Ammon's horn (tissue), 1 donor: ENCODE measurements around the gene NID2.
A peak's percentile ranks its signal among the peaks of the same experiment; 100 is the strongest.

Source experiments
- DNase-seq: peaks from one replicate; pipeline ENCODE4 v3.0.0-alpha.2; 2016; ENCODE audit warnings: low spot score

The NID2 gene

DNA sequence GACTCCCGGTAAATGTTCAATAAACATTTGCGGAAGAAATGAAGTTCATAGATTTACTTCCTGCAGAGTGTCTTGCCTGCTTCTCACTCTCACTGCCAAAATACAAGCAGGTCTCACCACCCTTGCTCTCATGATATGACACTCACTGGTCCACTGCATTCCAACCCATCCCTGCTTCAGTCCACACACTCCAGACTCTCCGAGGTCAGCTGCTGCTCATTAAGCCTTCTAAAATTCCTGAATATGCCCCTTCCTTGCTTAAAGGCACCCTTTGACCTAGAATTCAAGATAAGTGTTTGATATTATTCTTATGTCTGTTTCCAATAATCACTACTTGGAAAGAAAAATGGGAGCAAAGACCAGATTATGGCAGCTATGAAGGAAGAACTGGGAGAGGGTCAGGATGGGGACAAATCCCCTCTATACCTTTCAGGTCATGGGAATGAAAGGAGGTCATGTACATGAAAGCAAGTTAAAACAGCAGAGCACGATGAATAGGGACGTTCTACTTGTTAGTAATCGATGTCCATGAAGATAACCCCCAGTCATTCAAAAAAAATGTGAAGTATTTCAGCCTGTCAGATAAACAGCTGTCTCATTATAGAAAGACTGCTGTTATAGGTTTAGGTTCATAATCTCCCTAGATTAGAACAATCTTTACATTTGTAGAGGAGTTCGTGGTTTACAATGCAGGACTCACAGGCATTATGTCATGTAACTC lies 10.5 kb upstream of the NID2 start:
- no peak for DNase-seq

DNA sequence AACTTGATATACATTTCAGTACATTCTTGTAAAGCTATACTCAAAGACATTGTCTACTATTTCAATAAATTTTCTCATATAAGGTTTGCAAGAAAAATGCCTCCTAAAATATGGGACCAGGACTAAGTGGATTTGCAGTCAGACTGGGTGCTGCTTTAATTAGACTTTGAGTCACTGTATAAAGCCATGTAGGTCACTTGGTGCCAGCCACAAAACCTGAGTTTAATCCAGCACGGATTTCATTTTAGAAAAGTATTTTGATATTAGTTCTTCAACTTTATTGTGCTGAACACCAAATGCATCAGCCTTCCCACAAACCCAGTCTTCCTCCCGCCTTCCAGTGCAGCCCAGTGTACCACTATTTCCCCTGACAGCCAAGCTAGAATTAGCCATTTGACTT lies 9.9 kb upstream of the NID2 start:
- DNase-seq, result no peak

GRCh38 chr14:52078095-52078531 lies 9.3 kb upstream of the NID2 start:
- no peak for DNase-seq

DNA sequence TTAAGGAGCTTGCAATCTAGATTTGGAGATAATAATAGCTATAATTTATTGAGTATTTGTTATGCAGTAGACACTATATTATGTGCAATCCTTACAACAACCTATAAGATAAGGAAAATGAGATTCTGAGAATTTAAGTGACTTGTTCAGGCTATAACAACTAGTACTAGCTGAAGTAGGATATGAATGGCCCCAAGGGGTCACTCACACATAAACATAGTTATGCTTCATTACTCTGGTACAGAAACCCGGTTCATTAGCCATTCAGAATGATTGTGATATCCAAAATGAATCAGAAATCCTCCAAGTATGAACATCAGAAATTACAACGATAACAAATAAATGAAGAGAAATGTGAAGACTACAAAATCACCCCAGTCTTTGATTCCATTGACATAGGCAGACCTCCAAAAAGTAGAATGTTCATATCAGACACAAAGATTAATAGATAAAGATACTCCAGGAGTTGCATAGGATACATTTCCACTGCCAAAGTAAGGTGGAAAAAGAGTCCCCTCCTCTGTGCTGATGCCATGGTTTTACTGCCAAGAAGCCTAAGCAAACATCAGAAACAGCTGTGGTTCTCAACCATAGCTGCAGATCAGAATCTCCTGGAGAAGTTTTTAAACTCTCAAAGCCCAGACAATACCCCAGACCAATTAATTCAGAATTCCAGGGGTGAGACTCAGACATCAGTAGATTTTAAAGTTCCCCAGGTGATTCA lies 8.6 kb upstream of the NID2 start:
- DNase-seq, result no peak

DNA sequence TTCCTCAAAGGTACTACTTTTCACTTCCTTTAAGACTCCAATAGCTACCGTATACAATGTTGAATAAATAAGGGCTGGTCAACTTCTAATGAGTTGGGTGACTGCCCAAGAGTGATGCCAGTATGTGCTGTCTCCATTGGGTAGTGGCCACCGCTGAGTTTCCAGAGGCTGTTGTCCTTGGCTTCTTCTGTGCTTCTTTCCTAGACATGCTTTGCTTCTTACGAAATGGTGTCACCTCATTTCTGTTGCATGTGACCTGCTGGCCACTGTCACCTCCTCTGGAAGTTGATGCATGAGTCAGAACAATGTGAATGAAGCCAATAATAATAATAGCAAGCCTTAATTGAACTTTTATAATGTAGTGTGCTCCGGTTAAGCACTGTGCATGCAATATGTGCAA lies 7.5 kb upstream of the NID2 start:
- no peak for DNase-seq

DNA sequence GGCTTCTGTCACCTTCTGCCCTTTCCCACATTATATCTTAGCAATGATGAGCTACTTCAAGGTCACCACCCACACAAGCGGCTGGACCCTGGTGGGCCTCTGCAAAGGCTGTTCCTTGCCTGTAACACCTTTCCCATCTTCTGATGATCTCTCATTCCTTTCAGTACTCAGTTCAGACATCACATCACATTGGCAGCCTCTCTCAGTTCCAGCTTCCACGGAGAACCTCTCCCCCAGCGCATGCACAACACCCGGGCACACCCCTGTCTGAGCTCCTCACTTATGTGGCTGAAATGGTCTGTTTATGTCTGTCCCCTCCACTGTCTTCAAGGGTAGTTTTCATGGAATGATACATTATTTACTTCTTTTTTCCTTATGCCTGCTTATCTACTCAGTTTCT lies 6.5 kb upstream of the NID2 start:
- DNase-seq, result no peak

DNA sequence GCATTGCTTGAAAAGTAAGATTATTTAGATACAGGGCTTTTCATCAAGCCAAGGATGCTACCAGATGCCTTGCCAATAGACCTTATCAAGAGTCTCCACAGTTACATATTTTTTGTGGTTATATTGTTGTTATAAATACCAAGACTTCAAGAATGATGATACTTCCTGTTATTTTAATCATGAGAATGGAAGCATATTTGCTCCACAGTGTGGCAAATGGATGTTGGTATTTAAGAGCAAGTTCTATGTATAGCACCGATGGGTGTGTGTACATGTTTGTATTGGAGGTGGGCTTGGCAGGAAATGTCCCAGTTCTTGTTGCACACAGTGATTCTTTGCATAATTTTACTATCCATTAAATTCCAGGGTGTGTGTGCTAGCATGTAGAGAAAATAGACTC lies 4.4 kb upstream of the NID2 start:
- DNase-seq, result no peak

DNA sequence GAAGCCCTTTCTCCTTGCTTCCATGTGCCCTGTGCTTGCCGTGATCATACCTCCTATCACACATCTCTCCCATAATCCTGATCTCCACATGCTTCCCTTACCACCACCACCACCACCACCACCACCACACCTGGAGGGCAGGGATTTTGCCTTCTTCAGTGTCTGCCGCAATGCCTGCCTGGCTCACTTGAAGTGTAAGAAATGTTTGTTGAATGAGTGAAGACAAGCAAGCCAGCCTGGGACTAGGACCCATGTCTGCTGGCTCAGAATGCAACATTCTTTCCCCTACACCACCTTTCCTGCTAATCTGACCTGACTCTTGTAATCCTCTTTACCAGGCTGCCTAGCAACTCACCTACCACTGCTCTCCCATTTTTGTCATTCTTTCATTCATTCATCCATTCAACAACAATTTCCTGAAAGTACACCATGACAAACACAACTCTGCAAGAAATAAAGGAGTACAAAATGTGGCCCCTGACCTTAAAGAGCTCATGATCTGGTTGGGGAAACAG lies 3.5 kb upstream of the NID2 start:
- DNase-seq, result no peak

DNA sequence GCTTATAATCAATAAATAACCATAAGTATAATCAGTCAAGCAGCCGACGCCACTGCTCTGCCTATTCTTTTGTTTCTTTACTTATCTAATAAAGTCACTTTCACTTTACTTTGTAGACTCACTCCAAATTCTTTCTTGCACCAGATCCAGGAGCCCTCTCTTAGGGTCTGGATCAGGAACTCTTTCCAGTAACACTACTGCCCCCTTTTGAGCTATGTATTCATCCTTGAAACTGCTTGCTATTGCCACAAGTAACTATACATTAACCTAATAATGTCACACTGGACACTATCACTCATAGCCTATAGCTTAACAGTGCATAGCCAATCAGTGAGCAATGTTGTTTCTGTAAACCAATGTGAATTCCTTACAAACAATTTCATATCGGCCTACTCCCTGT lies 2.8 kb upstream of the NID2 start:
- DNase-seq, result peak; percentile 18

GRCh38 chr14:52070051-52070431 lies 1.2 kb upstream of the NID2 start:
- DNase-seq, result no peak

DNA sequence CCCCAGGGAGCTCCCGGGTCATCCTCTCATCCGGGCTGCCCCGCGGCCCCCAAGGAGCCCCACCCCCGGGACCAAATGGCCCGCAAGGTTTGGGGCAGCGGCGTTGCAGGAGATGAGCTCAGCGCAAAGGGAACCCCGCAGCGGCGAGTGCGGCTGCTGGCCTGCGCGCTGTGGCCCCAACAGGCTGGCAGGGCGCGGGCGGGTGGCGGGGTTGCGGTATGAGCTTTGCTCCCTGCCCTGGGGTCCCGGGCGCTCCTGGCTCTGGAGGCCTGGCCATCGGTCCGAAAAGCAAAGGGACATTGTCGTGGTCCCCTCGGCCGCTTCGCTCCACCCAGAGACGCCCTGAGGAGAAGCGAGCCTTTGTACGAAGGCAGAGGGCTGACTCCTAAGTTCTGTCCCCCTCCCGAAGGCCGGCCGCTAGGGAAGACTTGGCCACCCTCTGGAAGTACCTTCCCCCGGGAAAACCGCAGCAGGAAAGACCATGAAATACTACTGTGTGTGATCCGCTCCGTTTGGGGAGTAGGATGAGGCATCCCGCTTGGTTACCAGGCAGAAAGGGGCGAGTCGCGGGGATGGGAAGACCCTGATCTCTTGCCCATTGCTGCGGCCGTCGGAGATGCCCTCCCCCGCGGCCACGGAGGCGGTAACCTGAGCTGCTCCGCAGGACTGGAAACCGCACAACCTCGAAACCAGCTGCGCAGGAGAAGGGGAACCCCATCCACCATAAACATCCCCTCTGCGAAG lies 620 bp upstream of the NID2 start:
- peak; percentile 17 for DNase-seq

- DNase-seq, result no peak
These were observed 815 bp downstream of the NID2 start for GRCh38 chr14:52067873-52068614.

- DNase-seq, result no peak
These were observed 4.7 kb downstream of the NID2 start for GRCh38 chr14:52064174-52064573.

GRCh38 chr14:52063052-52063462 lies 5.8 kb downstream of the NID2 start:
- no peak for DNase-seq

DNA sequence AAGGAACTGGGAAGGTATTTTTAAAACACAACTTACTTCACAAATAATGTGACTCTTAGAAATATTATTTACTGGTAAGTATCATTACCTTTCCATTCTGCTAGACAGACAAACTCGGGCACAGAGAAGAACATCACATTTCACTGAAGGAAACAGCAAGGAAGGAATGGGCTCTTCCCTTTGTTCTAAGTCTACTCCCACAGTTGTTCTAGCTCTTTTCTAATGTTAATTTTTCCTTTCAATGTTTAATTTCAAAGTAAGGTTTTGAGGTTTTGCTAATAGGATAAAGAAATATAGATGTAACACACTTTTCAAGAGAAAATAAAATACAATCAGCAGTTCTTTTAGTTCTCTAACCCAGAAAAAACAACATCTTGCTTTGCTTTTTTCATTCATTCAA lies 7.0 kb downstream of the NID2 start:
- DNase-seq, result no peak

DNA sequence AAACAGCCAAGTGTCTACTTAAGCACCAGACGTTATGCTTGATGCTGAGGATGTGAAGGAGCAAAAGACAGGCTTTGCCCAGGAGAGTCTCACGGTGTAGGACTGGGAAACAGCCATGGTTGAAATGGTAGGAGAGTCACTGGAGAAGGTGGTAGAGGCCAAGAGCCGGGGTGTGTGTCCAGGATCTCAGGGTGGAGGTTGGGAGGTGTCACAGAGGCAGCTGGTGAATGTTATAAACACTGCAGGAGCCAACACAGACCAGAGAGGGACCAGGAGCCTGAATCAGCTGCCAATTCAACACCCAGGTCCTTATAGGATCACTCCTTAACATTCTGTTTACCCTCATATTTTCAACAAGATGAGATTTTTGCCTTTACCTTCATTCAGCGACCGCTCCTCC lies 7.5 kb downstream of the NID2 start:
- DNase-seq, result no peak

DNA sequence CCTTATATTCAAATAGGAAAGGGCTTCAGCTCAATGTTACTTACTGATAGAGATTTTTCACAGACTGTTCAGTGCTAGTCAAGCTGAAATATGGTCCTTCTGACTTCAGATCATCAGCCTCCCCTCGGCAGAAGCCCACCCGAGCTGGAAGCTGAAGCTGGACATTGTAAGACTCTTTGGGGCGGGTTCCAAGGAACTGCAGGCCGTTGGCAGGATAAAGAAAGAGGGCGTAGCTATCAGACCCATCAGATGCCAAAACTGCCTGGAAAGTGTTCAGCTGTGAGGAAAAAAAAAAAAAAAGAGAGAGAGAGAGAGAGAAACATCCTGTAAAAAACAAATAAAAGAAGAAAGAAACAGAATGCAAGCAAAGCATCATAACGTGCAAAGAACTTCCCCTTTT lies 8.8 kb downstream of the NID2 start:
- no peak for DNase-seq

DNA sequence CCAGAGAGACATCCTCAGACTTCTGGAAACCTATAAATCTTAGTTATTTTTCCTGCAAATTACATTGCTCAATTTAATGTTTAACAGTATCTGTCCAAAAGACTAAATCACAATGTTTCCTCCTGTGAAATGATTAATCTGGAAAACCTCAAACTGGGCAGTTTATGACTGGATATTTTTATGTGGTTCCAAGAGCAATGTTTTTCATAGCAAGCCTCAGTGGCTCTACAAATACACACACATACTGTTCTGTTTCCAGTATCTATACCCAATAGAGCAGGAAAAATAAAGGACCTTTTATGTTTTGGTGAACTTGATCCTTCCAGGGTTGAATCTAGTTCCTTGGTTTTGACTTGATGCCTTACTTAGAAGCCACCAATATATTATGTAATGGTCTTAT lies 9.2 kb downstream of the NID2 start:
- DNase-seq, result no peak

DNA sequence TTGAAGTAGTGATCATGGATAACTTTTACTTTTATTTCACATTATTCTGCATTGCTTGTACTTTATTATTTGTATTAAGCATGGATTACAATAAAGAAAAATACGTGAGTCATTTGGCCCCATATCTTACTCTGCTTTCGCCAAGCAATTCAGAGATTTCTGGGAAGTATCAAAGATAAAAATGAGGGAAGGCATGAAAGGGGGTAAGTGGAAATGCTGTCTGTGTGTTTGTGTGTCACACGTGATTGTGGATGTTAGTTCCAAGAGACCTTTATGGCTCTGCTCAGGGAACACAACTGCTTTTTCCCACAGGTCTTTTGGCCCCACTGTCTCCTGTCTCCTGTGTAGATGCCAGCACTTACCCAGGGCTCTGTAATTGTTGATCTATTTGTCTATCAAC lies 10.5 kb downstream of the NID2 start:
- no peak for DNase-seq

DNA sequence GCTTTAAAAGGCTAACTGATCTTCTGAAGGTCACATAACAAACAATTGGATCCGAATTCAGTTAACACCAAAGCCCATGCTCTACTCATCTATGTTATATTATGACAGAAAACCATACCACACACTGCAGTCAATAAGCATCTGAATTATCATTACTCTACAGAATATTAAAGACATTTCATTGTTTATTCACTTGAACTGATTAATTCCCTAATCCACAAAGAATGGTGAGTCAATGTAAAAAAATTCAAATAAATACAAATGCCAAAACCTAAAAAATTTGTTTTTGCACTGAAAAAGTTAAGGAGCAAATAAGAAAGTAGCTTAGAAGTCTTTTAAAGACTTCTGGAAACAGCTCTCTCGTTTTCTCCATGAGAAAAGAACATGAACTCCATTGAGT lies 13.7 kb downstream of the NID2 start:
- DNase-seq, result no peak

DNA sequence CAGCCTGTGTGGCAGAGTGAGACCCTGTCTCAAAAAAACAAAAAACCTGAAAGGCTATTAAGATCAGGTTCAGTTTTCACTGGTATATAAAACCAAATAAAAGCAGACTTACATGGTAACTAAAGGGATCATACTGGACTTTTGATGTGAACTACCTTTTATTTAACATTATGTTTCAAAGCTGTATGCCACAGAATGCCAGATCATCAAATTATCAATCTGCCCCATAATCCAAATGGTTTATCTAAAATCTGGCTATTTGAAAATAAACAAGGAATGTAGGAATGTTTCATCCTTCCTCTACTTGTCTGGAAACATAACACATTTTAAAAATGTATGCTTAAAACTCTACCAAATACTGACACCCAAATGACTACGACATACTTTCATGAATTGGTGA lies 14.2 kb downstream of the NID2 start:
- DNase-seq, result no peak

DNA sequence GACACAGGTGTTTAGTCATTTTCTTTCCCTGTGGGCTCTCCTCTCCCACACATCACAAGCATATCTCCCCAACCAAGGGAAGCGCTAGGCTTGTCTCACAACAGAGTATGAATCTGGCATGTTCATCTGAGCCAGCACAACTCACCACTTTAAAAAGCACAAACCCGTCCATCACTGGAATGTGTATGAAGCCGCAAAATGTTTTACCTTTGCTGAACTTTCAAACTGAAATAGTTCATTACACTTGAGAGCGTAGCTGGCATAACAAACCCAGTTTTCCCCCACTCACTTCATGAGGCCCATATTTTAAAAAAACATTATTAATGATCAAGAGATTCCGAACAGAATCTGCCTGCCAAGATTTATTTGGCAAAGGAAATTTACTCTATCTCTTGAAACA lies 15.8 kb downstream of the NID2 start:
- DNase-seq, result no peak
